GM19099 (cell line): ENCODE measurements around the gene SKIL.

Experiments
- POLR2A ChIP-seq: IDR thresholded peaks from 3 replicates; pipeline ENCODE4 v1.6.1; 2011; ENCODE audit warnings: low read depth; ENCODE audit not compliant: insufficient read length; ENCODE audit errors: extremely low read depth

SKIL gene

GRCh38 chr3:170364965-170365364, 7.5 kb downstream of the SKIL start:
- no peak for TF ChIP-seq POLR2A

GRCh38 chr3:170367797-170368196, 10.3 kb downstream of the SKIL start:
- no peak for TF ChIP-seq POLR2A

- no peak for TF ChIP-seq POLR2A
Measured at GRCh38 chr3:170368921-170369320, 11.4 kb downstream of the SKIL start.

GRCh38 chr3:170372190-170372879, 14.8 kb downstream of the SKIL start:
- no peak for TF ChIP-seq POLR2A

GRCh38 chr3:170383567-170383966, 26.1 kb downstream of the SKIL start:
- TF ChIP-seq POLR2A, result no peak

GRCh38 chr3:170386468-170386867, 29.0 kb downstream of the SKIL start:
- TF ChIP-seq POLR2A, result no peak

- no peak for TF ChIP-seq POLR2A
Measured at GRCh38 chr3:170387950-170388349, 30.4 kb downstream of the SKIL start.

- no peak for TF ChIP-seq POLR2A
Measured at GRCh38 chr3:170391108-170391507, 33.6 kb downstream of the SKIL start.

GRCh38 chr3:170397685-170398084, 40.2 kb downstream of the SKIL start:
- no peak for TF ChIP-seq POLR2A

- no peak for TF ChIP-seq POLR2A
Measured at GRCh38 chr3:170405101-170405500, 47.6 kb downstream of the SKIL start.

GRCh38 chr3:170410428-170411029, 53.0 kb downstream of the SKIL start:
- TF ChIP-seq POLR2A, result no peak

- no peak for TF ChIP-seq POLR2A
Measured at GRCh38 chr3:170413291-170413690, 55.8 kb downstream of the SKIL start.

- TF ChIP-seq POLR2A, result no peak
Measured at GRCh38 chr3:170414202-170414663, 56.7 kb downstream of the SKIL start.

- TF ChIP-seq POLR2A, result no peak
Measured at GRCh38 chr3:170417090-170417489, 59.6 kb downstream of the SKIL start.

- TF ChIP-seq POLR2A, result no peak
Measured at GRCh38 chr3:170418422-170419398, 61.2 kb downstream of the SKIL start, which contains the start of gene CLDN11. TSS of gene CLDN11 (plus strand) at chr3:170418868. CDS start at chr3:170419067, 199 bp downstream.
